Stomach (tissue), 4 donors: ENCODE results near the gene PARL.

Experiments
- POLR2A ChIP-seq, 4 donors: fragments of 450-650 bp; IDR thresholded peaks; one replicate each; pipeline ENCODE4 v1.6.1; 2016; ENCODE audit warnings: antibody characterized with exemption in 4 of 4, control low read depth in 2 of 4, mild to moderate bottlenecking in 1 of 4, moderate library complexity in 1 of 4
- POLR2AphosphoS5 ChIP-seq, 3 donors: sonication (generic); formaldehyde crosslinking; IDR thresholded peaks; one replicate each; pipeline ENCODE4 v1.6.1; 2016; ENCODE audit warnings: antibody characterized with exemption in 3 of 3
- TF ChIP-seq, protein P1 (sequence below), 7 experiments: fragments of 450-650 bp in 4 of 7; fragments of 200-600 bp in 3 of 7; sonication (generic) in 3 of 7; IDR thresholded peaks; one replicate each; pipeline ENCODE4 v1.5.1; 2016 to 2019; ENCODE audit warnings: antibody characterized with exemption in 7 of 7, control low read depth in 2 of 7, mild to moderate bottlenecking in 1 of 7

DNA sequence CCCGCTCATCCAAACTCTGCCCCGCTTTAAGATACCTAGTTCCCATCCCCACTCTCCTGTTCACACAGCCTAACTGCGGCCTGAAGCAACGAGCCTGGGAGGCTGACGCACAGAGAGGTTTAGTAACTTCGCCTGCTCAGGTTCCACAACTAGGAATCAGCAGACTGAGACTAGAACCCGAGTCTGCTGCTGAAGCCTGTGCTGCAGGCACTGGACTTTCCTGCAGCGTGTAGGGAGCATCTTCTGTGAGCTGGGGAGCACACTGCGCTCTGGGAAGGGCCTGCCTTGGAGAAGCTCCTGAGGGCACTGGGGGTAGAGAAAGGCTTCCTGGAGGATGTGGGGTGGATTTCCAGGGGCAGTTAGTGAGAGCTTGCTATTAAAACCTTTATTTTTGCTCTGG, 54.5 kb downstream of the PARL start:
- no peak for TF ChIP-seq POLR2A (IDR thresholded peaks at IDR 0.05)
- TF ChIP-seq, protein P1, sequence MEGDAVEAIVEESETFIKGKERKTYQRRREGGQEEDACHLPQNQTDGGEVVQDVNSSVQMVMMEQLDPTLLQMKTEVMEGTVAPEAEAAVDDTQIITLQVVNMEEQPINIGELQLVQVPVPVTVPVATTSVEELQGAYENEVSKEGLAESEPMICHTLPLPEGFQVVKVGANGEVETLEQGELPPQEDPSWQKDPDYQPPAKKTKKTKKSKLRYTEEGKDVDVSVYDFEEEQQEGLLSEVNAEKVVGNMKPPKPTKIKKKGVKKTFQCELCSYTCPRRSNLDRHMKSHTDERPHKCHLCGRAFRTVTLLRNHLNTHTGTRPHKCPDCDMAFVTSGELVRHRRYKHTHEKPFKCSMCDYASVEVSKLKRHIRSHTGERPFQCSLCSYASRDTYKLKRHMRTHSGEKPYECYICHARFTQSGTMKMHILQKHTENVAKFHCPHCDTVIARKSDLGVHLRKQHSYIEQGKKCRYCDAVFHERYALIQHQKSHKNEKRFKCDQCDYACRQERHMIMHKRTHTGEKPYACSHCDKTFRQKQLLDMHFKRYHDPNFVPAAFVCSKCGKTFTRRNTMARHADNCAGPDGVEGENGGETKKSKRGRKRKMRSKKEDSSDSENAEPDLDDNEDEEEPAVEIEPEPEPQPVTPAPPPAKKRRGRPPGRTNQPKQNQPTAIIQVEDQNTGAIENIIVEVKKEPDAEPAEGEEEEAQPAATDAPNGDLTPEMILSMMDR (IDR thresholded peaks at IDR 0.05) = no peak
- no peak for TF ChIP-seq POLR2AphosphoS5 (IDR thresholded peaks at IDR 0.05)
